ENCODE results near the gene TP53AIP1.

Gene TP53AIP1, protein sequence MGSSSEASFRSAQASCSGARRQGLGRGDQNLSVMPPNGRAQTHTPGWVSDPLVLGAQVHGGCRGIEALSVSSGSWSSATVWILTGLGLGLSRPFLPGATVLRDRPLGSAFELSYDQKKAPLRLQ

DNA sequence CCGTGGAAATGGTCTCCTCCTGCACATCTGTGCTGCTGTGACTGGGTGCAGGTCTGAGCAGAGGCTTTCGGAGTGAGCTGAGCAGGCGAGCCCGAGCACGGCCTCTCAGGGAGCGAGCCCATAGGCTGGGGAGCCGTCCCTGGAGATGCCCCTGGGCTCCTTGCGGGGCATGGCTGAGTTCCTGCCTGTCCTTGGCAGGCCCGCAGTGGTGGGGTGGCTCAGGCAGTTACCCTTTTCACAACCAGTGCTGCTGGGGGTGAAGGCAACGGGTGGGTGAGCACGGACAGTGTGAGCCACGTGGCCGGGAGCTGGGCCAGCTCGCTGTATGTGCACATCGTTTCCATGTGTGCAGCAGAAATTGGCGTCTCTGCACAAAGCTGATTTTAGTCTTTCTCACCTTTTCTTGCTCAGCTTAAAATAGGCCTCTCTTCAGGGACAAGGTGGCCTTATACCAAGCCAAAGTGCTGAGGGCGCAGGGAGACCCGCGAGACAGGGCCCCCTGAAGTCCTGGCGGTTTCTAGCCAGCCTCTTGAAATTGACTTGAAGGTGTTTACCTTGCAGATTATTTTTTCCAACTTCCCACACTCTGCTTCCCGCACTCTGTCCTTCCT lies at the start of gene TP53AIP1:
Gene TP53AIP1, minus strand, starts transcription at position 55 of the 611 bp plus-strand sequence. CDS start 5,053 bp downstream, outside the sequence.
- Mint-ChIP-seq H3K9me3 (no peaks in the 10 kb centered on the region), H3K27ac (no peak within 1 kb of the TSS), H3K4me1 (peaks cover 1% of the 10 kb centered on the region), H3K27me3 (peaks cover 5% of the 10 kb centered on the region), H3K36me3 (ENCODE audit: low read depth) (no peaks in the 10 kb centered on the region), H3K4me3 (no peak within 1 kb of the TSS)
- DNase-seq = no peak
- ATAC-seq = no peak

DNA sequence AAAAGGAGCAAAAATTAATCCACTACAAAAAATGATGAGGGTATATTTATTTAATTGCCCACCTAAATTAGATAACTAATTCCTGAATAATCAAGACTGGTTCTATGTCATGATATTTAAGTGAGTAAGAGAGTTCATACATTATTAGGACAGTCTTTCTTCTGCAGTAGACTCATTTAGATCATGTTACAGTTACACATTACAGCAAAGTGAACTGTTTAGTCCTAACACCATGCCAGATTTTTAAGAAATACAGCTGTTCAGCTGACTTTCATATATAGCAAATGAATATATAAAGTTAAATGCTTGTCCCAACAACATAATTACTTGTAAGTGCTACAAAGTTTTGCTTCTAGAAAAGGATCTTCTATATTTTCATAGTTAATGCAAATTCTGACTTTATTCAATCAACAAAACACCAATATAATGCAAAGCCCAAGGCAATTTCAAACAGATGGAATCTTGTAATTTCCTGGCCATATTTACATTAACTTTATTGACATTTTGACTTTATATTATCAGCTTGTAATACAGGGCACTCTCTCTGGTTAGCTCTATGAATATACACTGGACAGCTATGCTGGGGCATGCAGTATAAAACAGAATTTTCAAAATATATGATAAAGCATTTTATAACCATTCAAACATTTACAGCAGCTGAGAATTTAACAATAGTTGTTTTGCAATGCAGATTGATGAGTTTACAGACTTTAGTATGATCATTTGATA lies 45.7 kb upstream of the TP53AIP1 start:
- ATAC-seq (no peak), DNase-seq (no peak)
- H3K4me3 Mint-ChIP-seq = no peak overlapping the region
- no peaks in the 10 kb centered on the region for H3K27me3 Mint-ChIP-seq
- peaks cover 5% of the 10 kb centered on the region for H3K9me3 Mint-ChIP-seq
- H3K4me1 Mint-ChIP-seq = no peaks in the 10 kb centered on the region
- peaks cover 2% of the 10 kb centered on the region for H3K36me3 Mint-ChIP-seq (ENCODE audit: low read depth)
- no peak overlapping the region for H3K27ac Mint-ChIP-seq

DNA sequence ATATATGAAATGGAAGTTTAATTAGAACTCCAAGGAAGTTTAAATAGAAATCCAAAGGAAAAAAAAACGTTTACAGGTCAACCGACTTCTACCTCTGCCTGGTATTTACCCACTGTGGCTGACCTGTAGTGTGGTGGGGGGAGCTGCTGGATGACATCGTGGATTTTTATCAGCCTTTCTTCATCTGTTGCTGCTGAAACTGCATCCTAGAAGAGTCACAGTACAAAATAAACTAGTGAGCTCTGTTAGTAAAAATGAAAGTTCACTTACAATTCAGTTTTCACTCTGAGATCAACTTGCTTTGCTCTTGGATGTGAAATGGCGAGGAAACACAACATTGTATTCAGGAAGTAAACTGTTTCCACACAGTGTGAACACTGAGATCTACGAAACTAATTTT lies 43.2 kb upstream of the TP53AIP1 start:
- DNase-seq = no peak
- no peak for ATAC-seq
- Mint-ChIP-seq H3K27ac (no peak overlapping the region), H3K27me3 (no peaks in the 10 kb centered on the region), H3K36me3 (ENCODE audit: low read depth) (peaks cover 2% of the 10 kb centered on the region), H3K9me3 (peaks cover 5% of the 10 kb centered on the region), H3K4me1 (no peaks in the 10 kb centered on the region), H3K4me3 (no peak overlapping the region)

DNA sequence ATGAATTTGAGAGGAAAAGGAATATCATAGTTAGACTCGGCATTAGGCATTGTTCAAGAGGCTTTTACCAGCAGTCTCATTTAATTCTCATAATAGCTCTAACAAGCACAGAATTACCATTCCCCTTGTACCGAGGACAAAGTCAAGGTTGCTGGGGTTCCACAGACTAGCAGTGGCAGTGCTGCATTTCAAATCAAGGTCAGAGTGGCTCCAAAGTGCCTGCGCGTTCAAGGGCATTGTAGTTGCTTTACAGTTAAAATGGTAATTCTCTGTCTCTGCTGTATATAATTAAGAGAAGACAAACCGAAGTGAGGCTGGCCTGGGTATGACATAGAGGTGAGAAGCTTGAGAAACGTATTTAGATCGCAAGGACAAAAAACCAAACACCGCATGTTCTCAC lies 40.4 kb upstream of the TP53AIP1 start:
- DNase-seq (no peak), ATAC-seq (no peak)
- Mint-ChIP-seq H3K9me3 (no peaks in the 10 kb centered on the region), H3K4me3 (no peak overlapping the region), H3K36me3 (ENCODE audit: low read depth) (no peaks in the 10 kb centered on the region), H3K27ac (no peak overlapping the region), H3K4me1 (no peaks in the 10 kb centered on the region), H3K27me3 (no peaks in the 10 kb centered on the region)

DNA sequence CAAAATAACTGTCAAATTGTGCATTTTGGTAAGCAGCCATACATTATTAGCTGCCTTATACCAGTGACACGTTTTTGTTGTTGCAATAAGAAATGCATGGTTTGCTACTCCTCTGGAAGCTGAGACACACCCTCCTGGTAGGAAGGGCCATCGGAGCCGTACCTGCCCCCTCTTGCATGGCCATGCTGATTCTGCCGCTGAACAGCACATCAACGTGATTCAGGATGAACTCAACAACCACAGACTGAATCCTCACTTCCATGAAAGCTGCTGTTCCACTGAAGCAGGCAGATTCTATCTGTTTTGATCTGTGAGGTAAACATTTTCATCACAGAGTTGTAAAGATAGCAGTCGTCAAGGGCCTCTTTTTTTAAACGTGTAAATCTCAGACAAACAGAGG lies 38.6 kb upstream of the TP53AIP1 start:
- Mint-ChIP-seq H3K9me3 (no peaks in the 10 kb centered on the region), H3K4me3 (no peak overlapping the region), H3K27me3 (no peaks in the 10 kb centered on the region), H3K27ac (no peak overlapping the region), H3K4me1 (no peaks in the 10 kb centered on the region), H3K36me3 (ENCODE audit: low read depth) (no peaks in the 10 kb centered on the region)
- DNase-seq (no peak), ATAC-seq (no peak)

DNA sequence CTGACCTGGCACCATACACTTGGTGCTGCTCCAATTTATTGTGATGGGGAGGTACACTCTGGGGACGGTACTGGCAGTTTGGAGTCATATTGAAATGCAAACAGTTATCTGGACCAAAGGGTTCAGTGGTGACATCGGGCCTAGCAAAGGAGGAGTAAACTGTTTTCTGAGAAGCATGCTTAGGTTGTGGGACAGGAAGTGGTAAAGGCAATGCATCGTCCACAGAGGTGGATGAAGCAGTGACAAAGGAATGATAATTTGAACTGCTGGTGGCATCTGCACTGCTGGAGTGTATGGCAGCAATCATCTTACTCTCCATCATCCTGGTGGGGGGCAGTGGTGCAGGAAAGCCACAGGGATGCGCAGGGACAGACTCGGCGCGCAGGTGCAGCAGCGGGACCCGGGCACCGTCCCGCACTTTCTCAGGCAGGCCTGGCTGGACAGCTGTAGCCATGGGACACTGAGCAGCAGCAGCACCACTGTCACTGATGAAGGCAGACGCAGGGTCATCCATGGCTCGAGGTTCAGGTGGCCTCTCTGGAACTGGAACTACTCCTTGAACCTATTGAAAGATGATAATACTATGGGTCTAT lies 28.0 kb upstream of the TP53AIP1 start:
- Mint-ChIP-seq H3K9me3 (no peaks in the 10 kb centered on the region), H3K4me3 (no peak overlapping the region), H3K27me3 (no peaks in the 10 kb centered on the region), H3K36me3 (ENCODE audit: low read depth) (peaks cover 6% of the 10 kb centered on the region), H3K4me1 (peaks cover 1% of the 10 kb centered on the region), H3K27ac (no peak overlapping the region)
- no peak for DNase-seq
- ATAC-seq = no peak

DNA sequence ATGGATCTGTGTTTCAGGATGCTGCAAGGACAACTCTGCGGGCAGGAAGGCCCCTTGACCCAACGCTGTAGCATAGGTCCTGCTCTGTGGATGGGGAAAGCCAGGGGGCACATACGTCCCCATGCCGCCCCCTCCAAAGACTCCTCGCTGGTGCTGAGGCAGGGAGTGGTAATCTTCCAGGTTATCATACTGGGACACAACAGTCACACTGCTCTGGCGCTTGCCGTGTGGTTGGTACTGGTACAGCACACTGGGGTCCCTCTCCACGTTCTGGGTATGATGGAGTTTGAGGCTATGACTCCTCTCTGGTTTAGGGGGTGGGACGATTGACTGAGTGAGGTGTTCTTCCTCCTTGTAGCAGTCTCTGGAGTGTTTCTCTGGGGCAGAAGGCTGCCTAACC lies 26.2 kb upstream of the TP53AIP1 start:
- DNase-seq (no peak), ATAC-seq (no peak)
- no peaks in the 10 kb centered on the region for H3K27me3 Mint-ChIP-seq
- H3K4me1 Mint-ChIP-seq = peaks cover 18% of the 10 kb centered on the region
- H3K9me3 Mint-ChIP-seq = no peaks in the 10 kb centered on the region
- H3K27ac Mint-ChIP-seq = no peak overlapping the region
- no peak overlapping the region for H3K4me3 Mint-ChIP-seq
- H3K36me3 Mint-ChIP-seq (ENCODE audit: low read depth) = peaks cover 6% of the 10 kb centered on the region

DNA sequence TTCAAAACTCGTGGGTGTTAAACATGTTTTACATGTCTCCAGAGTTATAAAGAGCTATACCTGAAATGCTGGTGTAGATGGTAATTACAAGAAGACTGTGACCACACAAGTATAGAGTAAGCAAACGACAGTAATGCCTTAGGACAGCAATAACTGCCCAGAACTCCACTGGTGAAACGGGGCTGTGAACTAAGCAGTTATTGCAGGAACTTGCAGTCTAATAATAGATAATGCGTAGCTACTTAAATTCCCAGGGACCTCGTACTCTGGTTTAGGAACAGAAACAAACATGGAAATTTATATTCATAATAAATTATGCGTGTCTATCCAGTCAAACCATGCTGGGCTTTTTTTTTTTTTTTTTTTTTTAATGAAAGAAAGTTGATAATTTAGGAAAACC lies 24.9 kb upstream of the TP53AIP1 start:
- no peaks in the 10 kb centered on the region for H3K9me3 Mint-ChIP-seq
- peaks cover 27% of the 10 kb centered on the region for H3K4me1 Mint-ChIP-seq
- no peaks in the 10 kb centered on the region for H3K27me3 Mint-ChIP-seq
- DNase-seq (no peak), ATAC-seq (no peak)
- no peak overlapping the region for H3K4me3 Mint-ChIP-seq
- peaks cover 6% of the 10 kb centered on the region for H3K36me3 Mint-ChIP-seq (ENCODE audit: low read depth)
- H3K27ac Mint-ChIP-seq = no peak overlapping the region

DNA sequence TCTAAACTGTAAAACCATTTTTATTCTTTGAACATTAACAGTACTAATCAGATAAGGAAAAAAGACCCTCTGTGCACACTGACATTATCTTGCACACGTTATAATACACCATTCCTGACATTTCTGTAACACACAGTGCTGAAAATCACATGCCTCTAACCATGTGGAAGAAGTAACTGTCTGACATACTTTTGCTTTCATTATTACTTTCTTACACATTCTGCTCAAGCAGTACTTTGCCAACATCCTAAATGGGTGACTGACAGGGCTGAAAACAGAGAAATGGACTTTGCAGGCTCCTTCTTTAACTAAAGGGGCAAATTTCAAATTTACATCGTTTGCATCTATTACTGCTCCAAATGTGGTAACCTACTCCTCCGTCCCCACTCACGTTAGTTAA lies 22.8 kb upstream of the TP53AIP1 start:
- no peak overlapping the region for H3K4me3 Mint-ChIP-seq
- H3K36me3 Mint-ChIP-seq (ENCODE audit: low read depth) = peaks cover 3% of the 10 kb centered on the region
- peaks cover 27% of the 10 kb centered on the region for H3K4me1 Mint-ChIP-seq
- H3K27ac Mint-ChIP-seq = no peak overlapping the region
- H3K9me3 Mint-ChIP-seq = no peaks in the 10 kb centered on the region
- peaks cover 2% of the 10 kb centered on the region for H3K27me3 Mint-ChIP-seq
- no peak for DNase-seq
- ATAC-seq = peak; percentile 75

DNA sequence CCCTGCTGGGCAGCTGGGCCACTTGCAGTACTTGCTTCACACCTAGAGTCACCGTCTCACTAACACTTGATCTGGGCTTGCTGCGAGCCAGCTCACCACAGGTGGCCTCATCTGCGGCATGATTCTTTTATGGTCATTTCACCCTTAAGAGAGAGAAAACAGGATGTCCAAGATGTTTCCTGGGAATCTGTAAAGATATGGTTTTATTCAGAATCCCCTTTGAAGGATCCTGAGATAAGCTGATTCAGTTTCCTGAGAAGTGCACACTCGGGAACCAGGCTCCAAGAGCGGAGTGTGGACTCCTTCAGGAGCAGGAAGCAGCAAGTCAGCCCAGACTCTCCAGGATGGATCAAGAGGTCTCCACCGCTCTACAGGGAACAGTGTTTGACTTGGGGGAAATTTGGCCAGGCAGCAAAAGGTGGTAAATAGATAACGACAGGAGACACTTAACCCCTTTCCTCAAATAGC lies 21.8 kb upstream of the TP53AIP1 start:
- no peaks in the 10 kb centered on the region for H3K36me3 Mint-ChIP-seq (ENCODE audit: low read depth)
- DNase-seq (no peak), ATAC-seq (no peak)
- H3K9me3 Mint-ChIP-seq = no peaks in the 10 kb centered on the region
- peaks cover 2% of the 10 kb centered on the region for H3K27me3 Mint-ChIP-seq
- H3K4me1 Mint-ChIP-seq = peaks cover 27% of the 10 kb centered on the region
- H3K4me3 Mint-ChIP-seq = no peak overlapping the region
- no peak overlapping the region for H3K27ac Mint-ChIP-seq

DNA sequence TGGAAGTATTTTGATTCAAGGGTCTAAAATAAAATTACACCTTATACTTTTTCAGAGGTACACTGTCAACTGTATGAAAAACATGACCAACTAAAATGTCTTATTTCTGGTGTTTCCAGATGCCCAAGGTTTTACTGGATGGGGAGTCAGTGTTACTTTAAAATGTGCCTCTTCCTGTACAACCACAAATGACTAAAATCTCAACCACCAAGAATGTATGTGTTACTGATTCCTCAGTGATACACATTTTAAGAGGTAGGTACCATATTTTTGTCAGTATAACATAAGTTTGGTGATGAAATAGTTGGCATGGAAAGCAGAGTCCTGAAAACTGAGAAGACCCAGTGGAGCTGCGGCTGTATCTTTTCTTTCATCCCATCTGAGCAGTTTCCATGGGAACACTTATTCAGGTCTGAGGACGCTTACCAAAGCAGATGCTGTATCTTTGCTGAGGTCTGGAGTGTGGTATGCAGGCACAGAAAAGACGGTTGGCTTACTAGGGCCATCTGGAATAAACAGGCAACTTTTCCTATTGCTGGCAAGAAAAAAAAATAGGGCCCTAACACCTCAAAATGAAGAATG lies 21.2 kb upstream of the TP53AIP1 start:
- Mint-ChIP-seq H3K27me3 (peaks cover 2% of the 10 kb centered on the region), H3K9me3 (no peaks in the 10 kb centered on the region), H3K4me3 (no peak overlapping the region), H3K36me3 (ENCODE audit: low read depth) (no peaks in the 10 kb centered on the region), H3K27ac (no peak overlapping the region), H3K4me1 (peaks cover 27% of the 10 kb centered on the region)
- DNase-seq (no peak), ATAC-seq (peak; percentile 50)

DNA sequence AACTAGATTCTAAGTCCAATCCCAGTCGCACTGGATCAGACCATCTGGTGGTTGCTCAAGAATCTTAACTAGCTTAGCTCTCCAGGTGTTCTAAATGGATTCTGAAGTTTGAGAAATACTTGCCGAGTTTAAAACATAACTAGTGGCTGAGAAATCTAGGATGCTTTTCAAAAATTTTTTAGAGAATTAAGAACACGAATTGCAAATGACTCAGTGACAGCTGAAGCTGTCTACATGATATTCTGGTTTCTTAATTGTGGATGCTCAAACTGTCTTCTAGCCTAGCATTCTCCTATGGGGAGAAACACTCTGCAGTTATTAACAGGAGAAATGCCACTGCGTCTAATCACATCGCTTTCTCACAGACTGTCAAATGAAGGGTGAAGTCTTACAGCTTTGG lies 20.2 kb upstream of the TP53AIP1 start:
- DNase-seq (no peak), ATAC-seq (no peak)
- no peak overlapping the region for H3K27ac Mint-ChIP-seq
- no peaks in the 10 kb centered on the region for H3K36me3 Mint-ChIP-seq (ENCODE audit: low read depth)
- H3K27me3 Mint-ChIP-seq = peaks cover 2% of the 10 kb centered on the region
- peaks cover 27% of the 10 kb centered on the region for H3K4me1 Mint-ChIP-seq
- no peaks in the 10 kb centered on the region for H3K9me3 Mint-ChIP-seq
- H3K4me3 Mint-ChIP-seq = no peak overlapping the region

DNA sequence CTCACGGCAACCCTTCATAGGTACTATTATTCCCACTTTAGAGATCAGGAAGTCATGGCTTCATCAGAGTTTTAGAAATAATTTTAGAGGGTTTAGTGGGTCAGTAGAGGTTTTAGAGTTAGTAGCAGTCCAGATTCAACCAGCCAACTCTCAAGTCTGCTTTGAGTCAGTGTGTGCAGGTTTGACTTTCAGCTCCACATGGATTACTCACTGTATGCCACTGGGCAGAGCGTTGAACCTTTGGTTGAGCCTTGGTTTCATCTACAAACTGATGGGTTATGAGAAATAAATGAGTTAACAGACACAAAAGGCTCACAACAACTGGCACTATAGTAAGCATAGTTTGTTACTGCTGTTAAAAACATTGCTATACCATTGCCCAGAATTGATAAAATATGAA lies 19.0 kb upstream of the TP53AIP1 start:
- no peak for ATAC-seq
- no peak overlapping the region for H3K4me3 Mint-ChIP-seq

DNA sequence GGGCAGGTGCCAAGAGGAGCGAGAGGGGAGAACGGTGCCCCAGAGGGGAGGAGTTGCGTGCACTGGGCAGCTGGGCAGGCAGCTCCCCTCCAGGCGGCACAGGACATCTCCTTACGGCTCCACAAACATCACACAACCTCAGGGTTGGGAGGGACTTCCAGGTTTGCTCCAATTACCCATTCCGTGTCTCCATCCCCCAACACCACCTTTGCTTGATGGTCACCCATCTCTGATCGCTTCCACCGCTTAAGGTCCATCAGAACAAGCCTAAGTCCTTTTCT lies 14.5 kb upstream of the TP53AIP1 start:
- ATAC-seq (no peak), DNase-seq (no peak)
- Mint-ChIP-seq H3K27me3 (peaks cover 11% of the 10 kb centered on the region), H3K4me3 (no peak overlapping the region), H3K9me3 (no peaks in the 10 kb centered on the region), H3K36me3 (ENCODE audit: low read depth) (no peaks in the 10 kb centered on the region), H3K27ac (no peak overlapping the region), H3K4me1 (peaks cover 1% of the 10 kb centered on the region)

More for the DNA sequence above, 19.0 kb upstream of the TP53AIP1 start:
- peaks cover 5% of the 10 kb centered on the region for H3K27me3 Mint-ChIP-seq
- H3K4me1 Mint-ChIP-seq = peaks cover 27% of the 10 kb centered on the region
- no peak for DNase-seq
- H3K9me3 Mint-ChIP-seq = no peaks in the 10 kb centered on the region
- H3K36me3 Mint-ChIP-seq (ENCODE audit: low read depth) = no peaks in the 10 kb centered on the region
- no peak overlapping the region for H3K27ac Mint-ChIP-seq

Data from activated naive CD8-positive, alpha-beta T cell treated with anti-CD3 and anti-CD28 coated beads, Interleukin-2, amount 50 U/mL, for 24 hours (primary cell).